Measurements from ENCODE around the gene STRAP. TPM values are rescaled to one million over a fixed set of nuclear protein-coding genes. Genes with fewer than 3 reads are reported as not detected.

Gene STRAP
- total and polyA plus RNA-seq, 12 donors, result 48.6 to 231 (median 92.8) TPM

DNA sequence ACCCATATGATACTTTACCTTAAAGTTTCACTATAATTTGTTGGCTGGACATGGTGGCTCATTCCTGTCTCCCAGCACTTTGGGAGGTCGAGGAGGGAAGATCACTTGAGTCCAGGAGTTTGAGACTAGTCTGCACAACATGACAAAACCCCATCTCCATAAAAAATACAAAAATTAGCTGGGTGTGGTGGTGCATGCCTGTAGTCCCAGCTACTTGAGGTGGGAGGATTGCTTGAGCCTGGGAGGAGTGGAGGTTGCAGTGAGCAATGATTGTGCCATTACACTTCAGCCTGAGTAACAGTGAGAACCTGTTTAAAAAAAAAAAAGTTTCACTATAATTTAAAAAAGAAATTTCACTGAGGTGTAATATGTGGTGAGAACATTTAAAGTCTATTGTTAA is 50.1 kb downstream of the STRAP start:
- H3K9me3 ChIP-seq (replicated peaks in 1 of 3), result no peaks in the 10 kb centered on the region
- H3K27me3 ChIP-seq, result no peaks in the 10 kb centered on the region
- H3K4me3 ChIP-seq, result no peak overlapping the region
- no peak for TF ChIP-seq CTCF (IDR thresholded peaks at IDR 0.05)
- TF ChIP-seq POLR2A (IDR thresholded peaks at IDR 0.05), result no peak
- no peaks in the 10 kb centered on the region for H3K36me3 ChIP-seq (replicated peaks in 1 of 2)
- peaks cover 0 to 9% of the 10 kb centered on the region in 2 donors for H3K4me1 ChIP-seq (replicated peaks in 1 of 2)
- WGBS, 4 donors, result 97 to 100% (median 100%) methylated on average over 1 of the region's 1 CpG
- no peak overlapping the region for H3K27ac ChIP-seq
- no peak for DNase-seq
- intact Hi-C loops (cut with DNase I), result no loop called here

DNA sequence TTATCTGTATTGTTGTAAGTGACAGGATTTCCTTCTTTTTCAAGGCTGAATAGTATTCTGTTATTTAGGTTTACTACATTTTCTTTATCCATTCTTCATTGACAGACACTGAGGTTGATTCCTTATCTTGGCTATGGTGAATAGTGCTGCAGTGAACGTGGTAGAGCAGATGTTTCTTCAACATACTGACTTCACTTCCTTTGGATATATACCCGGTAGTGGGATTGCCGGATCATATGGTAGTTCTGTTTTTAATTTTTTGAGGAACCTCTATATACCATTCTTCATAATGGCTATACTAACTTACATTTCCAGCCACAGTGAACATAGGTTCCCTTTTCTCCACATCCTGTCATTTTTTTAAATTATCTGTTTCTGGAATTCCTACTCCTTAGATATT is 50.8 kb downstream of the STRAP start:
- H3K4me1 ChIP-seq (replicated peaks in 1 of 2), result peaks cover 0 to 8% of the 10 kb centered on the region in 2 donors
- H3K9me3 ChIP-seq (replicated peaks in 1 of 3), result no peaks in the 10 kb centered on the region
- H3K4me3 ChIP-seq, result no peak overlapping the region
- no peak overlapping the region for H3K27ac ChIP-seq
- WGBS, 4 donors, result 76 to 82% (median 77%) methylated on average over 3 of the region's 3 CpGs
- intact Hi-C loops (cut with DNase I), result no loop called here
- no peak for TF ChIP-seq POLR2A (IDR thresholded peaks at IDR 0.05)
- no peak for TF ChIP-seq CTCF (IDR thresholded peaks at IDR 0.05)
- H3K27me3 ChIP-seq, result no peaks in the 10 kb centered on the region
- DNase-seq, result no peak
- no peaks in the 10 kb centered on the region for H3K36me3 ChIP-seq (replicated peaks in 1 of 2)

DNA sequence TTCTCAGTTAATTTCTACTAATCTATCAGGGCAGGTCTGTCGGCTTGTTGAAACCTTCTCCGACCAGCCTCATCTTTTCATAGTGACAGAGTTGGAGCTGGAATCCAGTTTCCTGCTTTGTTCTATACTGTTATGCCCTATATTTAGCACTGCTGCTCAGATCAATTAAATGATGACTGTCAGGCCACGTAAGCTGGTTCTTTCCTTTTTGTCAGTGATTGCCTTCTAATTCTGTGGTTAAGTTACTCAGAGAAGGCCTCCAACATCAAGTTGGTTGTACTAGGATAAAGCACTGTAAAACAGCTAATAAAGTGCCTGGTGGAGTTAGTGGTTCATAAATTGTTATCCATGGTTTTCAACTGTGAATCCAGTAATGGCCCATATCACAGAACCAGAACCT is 51.6 kb downstream of the STRAP start:
- TF ChIP-seq CTCF (IDR thresholded peaks at IDR 0.05) (no peak), POLR2A (IDR thresholded peaks at IDR 0.05) (no peak)
- no peak for DNase-seq
- intact Hi-C loops (cut with DNase I), result no loop called here
- H3K4me3 ChIP-seq, result no peak overlapping the region
- peaks cover 0 to under 1% of the 10 kb centered on the region in 2 donors for H3K4me1 ChIP-seq (replicated peaks in 1 of 2)
- no peaks in the 10 kb centered on the region for H3K36me3 ChIP-seq (replicated peaks in 1 of 2)
- H3K27me3 ChIP-seq, result no peaks in the 10 kb centered on the region
- H3K27ac ChIP-seq, result no peak overlapping the region
- WGBS, 4 donors, result 80 to 96% (median 96%) methylated on average over 3 of the region's 3 CpGs
- H3K9me3 ChIP-seq (replicated peaks in 1 of 3), result peaks cover 0 to 5% (median 3%) of the 10 kb centered on the region in 3 donors

DNA sequence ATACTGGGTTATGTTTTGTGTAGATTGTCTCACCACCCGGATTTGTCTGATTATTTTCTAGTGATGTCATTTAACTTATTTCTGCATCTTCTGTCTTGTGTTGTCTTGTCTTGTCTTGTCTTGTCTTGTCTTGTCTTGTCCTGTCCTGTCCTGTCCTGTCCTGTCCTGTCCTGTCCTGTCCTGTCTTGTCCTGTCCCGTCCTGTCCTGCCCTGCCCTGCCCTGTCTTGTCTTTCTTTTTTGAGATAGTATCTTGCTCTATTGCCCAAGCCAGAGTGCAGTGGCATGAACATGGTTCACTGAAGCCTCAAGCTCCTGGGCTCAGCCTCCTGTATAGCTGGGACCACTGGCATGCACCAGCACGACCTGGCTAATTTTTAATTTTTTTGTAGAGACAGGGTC is 54.6 kb downstream of the STRAP start:
- no peak overlapping the region for H3K27ac ChIP-seq
- H3K36me3 ChIP-seq (replicated peaks in 1 of 2), result no peaks in the 10 kb centered on the region
- no peaks in the 10 kb centered on the region for H3K27me3 ChIP-seq
- TF ChIP-seq POLR2A (IDR thresholded peaks at IDR 0.05), result no peak
- TF ChIP-seq CTCF (IDR thresholded peaks at IDR 0.05), result no peak
- no peak overlapping the region for H3K4me3 ChIP-seq
- H3K9me3 ChIP-seq (replicated peaks in 1 of 3), result peaks cover 0 to 7% (median 6%) of the 10 kb centered on the region in 3 donors
- H3K4me1 ChIP-seq (replicated peaks in 1 of 2), result no peaks in the 10 kb centered on the region
- intact Hi-C loops (cut with DNase I), result no loop called here
- no peak for DNase-seq
- WGBS, 4 donors, result 90 to 95% (median 91%) methylated on average over 3 of the region's 3 CpGs

Data from adrenal gland (tissue), 12 donors.